GM18867 (cell line): Measurements from ENCODE around the gene B4GALNT2.
A peak's percentile ranks its signal among the peaks of the same experiment; 100 is the strongest.
"Not testable (repeated sequence)": the region's sequence is repeated elsewhere in the genome, so short reads cannot be mapped to it uniquely, and the experiment has no call there.

ENCODE experiments used
- ATAC-seq: cut with Tn5 transposase; IDR thresholded peaks from one replicate; pipeline ENCODE4 v1.9.1; 2021; ENCODE audit warnings: mild to moderate bottlenecking, moderate library complexity; ENCODE audit not compliant: unreplicated experiment

B4GALNT2 gene

DNA sequence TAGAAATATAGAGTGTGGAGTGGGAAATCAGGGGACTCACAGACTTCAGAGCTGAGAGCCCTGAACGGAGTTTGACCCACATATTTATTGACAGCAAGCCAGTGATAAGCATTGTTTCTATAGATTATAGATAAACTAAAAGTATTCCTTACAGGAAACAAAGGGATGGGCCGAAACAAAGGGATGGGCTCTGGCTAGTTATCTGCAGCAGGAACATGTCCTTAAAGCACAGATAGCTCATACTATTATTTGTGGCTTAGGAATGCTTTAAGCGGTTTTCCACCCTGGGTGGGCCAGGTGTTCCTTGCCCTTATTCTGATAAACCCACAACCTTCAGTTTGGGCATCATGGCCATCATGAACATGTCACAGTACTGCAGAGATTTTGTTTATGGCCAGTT is 38.1 kb downstream of the B4GALNT2 start:
- not testable (repeated sequence) for ATAC-seq

GRCh38 chr17:49175978-49176377 is 43.4 kb downstream of the B4GALNT2 start:
- ATAC-seq = not testable (repeated sequence)

DNA sequence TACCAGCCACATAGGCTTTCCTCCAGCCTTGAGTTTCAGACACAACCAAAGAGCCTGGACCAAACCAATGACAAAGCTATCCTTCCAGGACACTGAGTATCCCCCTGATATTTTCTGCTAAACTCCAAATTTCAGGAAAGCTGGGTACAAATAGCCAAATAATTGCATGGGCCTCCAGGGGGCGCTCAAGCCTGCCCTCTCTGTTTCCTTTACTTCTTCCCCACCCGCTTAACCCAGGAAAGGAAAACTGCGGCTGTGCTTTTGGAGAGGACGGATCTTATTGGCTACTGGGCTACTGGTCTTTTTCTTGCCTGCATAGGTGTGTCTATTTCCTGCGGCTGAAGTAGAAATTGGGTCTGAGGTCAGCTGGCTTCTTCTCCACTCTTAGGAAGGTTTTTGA is 47.7 kb downstream of the B4GALNT2 start:
- no peak for ATAC-seq

GRCh38 chr17:49180998-49181635 is 48.5 kb downstream of the B4GALNT2 start:
- no peak for ATAC-seq

DNA sequence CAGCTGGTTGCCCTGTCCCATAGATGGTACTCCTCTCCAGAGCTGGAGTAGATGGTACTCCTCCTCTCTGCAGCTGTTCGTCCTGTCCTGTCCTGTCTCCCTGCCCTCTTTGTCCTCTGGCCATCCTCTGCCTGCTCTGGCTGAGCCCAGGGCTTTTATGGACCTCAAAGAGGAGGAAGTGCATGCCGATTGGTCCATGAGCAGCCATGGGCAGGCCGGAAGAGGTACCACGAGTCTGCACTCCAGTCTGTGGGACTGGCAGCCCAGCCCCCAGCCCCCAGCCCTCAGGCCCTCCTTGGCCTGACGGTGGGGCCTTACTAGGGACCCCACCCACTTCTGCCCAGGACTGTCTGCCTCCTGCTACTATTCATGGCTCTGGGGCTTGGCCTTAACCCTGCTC is 50.8 kb downstream of the B4GALNT2 start:
- no peak for ATAC-seq

GRCh38 chr17:49183801-49184200 is 51.2 kb downstream of the B4GALNT2 start:
- no peak for ATAC-seq

- not testable (repeated sequence) for ATAC-seq
Observed at GRCh38 chr17:49184522-49184921, 52.0 kb downstream of the B4GALNT2 start.

GRCh38 chr17:49185381-49185780 is 52.8 kb downstream of the B4GALNT2 start:
- not testable (repeated sequence) for ATAC-seq

DNA sequence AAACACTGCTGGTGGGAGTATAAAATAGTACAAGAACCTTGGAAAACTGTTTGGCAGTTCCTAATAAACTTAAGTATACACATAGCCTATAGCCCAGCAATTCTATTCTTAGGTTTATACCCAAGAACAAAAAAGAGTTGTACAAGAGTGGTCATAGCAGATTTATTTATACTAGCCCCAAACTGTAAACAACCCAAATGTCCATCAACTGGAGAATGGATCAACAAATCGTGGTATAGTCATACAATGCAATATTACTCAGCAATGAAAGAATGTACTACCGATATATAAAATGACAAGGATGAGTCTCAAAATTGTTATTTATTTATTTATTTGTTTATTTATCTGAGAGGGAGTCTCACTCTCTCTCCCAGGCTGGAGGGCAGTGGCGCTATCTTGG is 54.7 kb downstream of the B4GALNT2 start:
- no peak for ATAC-seq

- ATAC-seq = no peak
Observed at GRCh38 chr17:49190932-49191331, 58.4 kb downstream of the B4GALNT2 start.

DNA sequence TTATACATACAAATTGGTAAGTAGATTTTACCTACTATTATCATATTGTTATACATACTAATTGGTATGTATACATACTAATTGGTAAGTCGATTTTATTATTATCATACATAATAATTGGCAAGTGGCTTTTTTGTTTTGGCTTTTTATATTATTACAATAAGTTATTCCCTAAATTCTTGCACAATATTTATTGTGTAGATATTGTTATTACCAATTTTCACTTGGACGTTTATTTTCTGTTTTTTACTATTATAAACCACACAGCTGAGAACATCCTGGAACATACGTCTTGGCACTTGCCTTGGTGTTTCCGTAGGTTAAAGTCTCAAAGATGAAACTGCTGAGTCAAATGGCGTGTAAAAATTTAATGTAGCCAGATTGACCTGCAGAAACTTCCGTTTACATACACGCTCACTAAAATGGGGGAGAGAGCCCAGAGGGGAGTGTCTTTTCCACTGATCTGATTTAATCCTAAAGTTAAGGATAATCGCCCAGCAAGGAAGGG is 58.9 kb downstream of the B4GALNT2 start:
- peak; percentile 3 for ATAC-seq

- peak; percentile 24 for ATAC-seq
Observed at GRCh38 chr17:49191917-49192741, 59.6 kb downstream of the B4GALNT2 start.

GRCh38 chr17:49193513-49194296 is 61.1 kb downstream of the B4GALNT2 start:
- no peak for ATAC-seq

DNA sequence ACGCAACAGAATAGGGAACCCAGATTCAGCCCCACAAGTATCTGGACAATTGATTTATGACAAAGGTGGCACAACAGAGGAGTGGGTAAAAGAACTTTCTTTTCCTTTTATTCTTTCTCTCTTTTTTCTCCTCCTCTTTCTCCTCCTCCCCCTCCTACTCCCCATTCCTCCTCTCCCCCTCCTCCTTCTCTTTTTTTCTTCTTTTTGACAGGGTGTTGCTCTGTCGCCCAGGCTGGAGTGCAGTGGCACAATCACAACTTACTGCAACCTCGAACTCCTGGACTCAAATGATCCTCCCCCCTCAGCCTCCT is 61.7 kb downstream of the B4GALNT2 start:
- ATAC-seq = no peak

DNA sequence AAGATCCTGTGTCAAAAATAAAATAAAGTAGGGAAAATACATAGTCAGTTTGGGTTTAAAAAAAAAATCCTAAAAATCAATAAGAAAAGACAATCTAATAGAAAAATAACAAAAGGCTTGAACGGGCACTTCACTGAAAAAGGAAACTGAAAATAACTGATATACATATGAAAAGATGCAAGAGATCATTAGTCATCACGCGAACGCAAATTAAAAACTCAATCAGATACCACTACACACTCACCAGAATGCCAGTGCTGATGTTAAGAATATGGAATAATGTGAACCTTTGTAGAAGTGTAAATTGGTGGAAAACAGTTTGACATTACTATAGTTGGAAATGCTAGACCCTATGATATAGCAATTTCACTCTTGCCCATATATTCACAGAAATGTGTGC is 63.2 kb downstream of the B4GALNT2 start:
- no peak for ATAC-seq

DNA sequence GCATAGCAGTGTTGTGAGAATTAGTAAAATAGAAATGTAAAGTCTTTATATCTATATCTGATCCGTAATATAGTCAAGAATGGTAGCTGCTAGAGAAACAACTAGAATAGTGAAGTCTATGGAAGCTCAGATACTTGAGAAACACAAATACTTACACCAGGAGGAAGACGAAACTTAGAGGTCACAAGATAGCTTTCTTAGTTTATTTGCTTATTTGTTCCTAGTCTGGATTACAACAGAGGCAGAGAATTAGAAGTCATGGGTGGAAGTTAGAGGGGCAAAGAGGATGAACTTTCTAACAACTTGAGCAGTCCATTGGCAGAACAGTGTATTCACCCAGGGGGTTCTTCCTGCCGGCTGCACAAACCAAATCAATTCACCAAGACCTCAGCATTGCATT is 64.0 kb downstream of the B4GALNT2 start:
- no peak for ATAC-seq

DNA sequence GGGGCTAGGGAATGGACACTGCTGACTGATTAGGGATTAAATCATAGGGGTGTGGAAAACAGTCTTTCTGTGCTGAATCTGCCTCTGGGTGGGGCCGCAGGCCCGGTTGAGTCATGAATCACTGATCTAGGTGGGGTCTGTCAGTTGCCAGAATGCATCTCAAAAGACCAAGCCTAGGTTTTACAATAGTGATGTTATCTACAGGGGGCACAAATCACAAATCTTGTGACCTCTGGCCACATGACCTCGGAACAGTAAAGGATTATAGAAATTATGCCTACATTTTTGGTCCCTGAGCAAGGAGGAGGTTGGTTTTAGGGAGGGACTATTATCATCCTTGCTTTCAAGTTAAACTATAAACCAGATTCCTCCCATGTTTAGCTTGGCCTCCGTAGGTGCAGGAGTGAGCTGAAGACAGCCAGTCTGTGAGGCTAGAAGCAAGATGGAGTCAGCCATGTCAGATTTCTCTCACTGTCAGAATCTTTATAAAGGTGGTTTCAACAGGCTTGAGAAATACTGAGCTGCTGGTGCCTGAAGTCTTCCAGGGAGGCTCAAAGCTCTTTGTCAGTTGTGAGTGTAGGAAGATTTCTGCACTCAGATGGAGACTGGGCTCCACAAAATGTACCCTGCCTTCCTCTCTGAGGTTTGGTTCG is 64.9 kb downstream of the B4GALNT2 start:
- ATAC-seq = no peak

- ATAC-seq = no peak
Observed at GRCh38 chr17:49198211-49198610, 65.6 kb downstream of the B4GALNT2 start.

DNA sequence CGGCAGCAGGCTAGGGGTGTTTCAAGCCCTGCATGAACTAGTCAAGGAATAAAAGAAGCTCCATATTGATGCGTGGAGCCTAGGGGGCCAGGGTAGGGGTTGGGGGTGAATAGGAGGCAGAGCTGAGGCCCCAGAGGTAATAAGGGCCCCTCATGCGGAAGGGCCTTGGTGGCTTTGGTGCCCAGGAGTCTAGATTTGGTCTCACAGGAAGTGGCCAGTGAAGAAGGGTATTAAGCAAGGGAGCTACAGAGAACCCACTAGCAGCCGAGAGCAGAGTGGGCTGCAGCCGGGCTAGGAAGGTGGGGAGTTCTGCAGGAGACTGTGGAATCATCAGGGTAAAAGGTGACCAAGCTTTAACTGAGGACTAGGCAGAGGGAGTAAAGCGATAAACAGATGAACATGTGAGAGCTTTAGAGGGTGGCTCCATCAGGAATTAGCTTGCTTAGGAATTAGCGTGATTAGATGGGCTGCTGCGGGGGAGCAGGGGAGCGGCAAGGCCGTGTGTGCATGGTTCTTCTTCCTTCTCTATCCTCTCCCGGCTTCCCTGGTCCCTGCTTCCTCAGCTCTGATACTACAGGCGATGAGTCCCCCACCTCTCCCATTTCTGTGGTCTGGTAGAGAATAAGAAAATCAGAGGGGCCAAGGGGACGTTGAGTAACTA is 68.0 kb downstream of the B4GALNT2 start:
- ATAC-seq = no peak

DNA sequence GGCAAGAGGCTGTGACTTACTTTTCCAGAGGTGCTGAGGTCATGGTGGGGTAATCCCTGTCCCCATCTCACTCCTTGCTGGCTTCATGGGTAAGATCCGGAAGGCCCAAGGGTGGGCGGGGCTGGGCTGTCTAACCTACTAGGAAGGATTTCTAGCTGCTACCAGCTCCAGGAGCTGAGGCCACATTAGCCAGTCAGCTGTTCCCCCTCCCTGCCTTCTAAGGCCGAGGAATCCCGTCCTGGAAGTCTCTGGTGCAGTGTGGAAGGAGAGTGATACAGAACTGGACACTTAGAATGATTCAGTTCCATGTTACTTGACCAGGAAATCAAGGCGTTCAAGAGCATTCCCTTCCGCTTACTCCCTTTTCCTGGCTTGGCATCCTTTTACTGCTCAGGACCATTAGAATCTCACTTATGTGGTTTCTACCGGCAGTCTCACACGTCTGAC is 68.9 kb downstream of the B4GALNT2 start:
- no peak for ATAC-seq
